Astrocyte (in vitro differentiated cells and primary cell): ENCODE results near the gene RGR.

Source experiments
- CTCF ChIP-seq: IDR thresholded peaks from 2 replicates; pipeline ENCODE4 v1.5.1; 2011; ENCODE audit warnings: low read depth, mild to moderate bottlenecking, inconsistent platforms, low read length, moderate library complexity; ENCODE audit not compliant: insufficient read depth
- EZH2 ChIP-seq: IDR thresholded peaks from 2 replicates; pipeline ENCODE4 v1.6.1; 2012; ENCODE audit warnings: mild to moderate bottlenecking, low read length, inconsistent platforms; ENCODE audit not compliant: insufficient read depth

DNA sequence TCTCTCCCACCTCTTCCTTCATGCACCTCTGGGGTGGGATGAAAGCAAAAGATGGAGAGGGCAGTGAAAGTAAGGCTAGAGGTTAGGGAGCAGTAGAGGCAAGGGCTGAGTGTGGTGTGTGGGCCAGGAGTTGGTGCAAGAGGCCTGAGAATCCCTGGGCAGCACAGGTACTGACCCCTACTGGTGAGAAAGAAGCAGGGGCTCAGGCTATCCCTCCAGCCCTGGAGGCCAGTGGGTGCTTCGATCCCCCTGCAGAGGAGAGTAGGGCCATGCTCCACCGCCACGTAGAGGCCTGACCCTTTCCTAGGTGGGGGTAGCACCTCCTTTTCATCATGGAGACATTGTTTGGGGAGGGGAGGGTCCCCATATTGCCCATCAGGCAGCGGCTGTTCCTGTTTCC lies 40.7 kb upstream of the RGR start:
- TF ChIP-seq CTCF, result peak; percentile 5
- TF ChIP-seq EZH2, result no peak
